NCI-H2029 treated with DMSO at 0.1 percent for 48 hours (cell line): ENCODE results near the gene TUBD1.
"Not testable (repeated sequence)": the region's sequence is repeated elsewhere in the genome, so short reads cannot be mapped to it uniquely, and the experiment has no call there.

Experiments
- DNase-seq: peaks from one replicate; lab custom pipeline; 2025; lab: John Stamatoyannopoulos, UW

The TUBD1 gene, protein sequence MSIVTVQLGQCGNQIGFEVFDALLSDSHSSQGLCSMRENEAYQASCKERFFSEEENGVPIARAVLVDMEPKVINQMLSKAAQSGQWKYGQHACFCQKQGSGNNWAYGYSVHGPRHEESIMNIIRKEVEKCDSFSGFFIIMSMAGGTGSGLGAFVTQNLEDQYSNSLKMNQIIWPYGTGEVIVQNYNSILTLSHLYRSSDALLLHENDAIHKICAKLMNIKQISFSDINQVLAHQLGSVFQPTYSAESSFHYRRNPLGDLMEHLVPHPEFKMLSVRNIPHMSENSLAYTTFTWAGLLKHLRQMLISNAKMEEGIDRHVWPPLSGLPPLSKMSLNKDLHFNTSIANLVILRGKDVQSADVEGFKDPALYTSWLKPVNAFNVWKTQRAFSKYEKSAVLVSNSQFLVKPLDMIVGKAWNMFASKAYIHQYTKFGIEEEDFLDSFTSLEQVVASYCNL

DNA sequence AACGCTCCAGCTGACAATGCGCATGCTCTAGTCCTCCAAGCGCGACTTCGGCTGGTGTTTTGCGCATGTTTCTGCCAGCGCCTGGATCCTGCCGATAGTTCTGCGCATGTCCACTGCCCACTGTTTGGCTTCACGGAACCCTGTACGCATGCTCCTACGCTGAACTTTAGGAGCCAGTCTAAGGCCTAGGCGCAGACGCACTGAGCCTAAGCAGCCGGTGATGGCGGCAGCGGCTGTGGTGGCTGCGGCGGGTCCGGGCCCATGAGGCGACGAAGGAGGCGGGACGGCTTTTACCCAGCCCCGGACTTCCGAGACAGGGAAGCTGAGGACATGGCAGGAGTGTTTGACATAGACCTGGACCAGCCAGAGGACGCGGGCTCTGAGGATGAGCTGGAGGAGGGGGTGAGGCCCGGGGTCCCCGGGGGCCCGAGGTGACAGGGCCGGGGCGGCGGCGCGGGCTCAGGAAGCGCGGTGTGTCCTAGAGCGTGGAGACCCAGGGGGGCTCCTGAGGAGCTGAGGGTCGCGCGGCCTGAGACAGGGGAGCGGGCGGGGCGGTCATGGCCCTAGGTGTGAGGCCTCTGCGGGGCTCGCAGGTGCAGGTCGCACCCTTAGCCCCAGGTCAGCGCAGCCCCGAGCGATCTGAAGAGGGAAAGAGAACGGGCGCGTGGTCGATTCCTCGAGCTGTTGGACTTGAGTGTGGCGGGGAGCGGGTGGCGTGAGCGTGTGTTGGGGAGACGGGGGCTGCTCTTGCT is at the start of gene TUBD1, which contains the start of gene RPS6KB1:
TUBD1 (minus strand) TSS at position 20 of the 752 bp plus-strand sequence. CDS start 1,941 bp downstream, outside the sequence.
RPS6KB1 (plus strand) TSS at position 198 of the 752 bp plus-strand sequence; CDS start at position 262, 64 bp downstream.
- peak; percentile 95 for DNase-seq

DNA sequence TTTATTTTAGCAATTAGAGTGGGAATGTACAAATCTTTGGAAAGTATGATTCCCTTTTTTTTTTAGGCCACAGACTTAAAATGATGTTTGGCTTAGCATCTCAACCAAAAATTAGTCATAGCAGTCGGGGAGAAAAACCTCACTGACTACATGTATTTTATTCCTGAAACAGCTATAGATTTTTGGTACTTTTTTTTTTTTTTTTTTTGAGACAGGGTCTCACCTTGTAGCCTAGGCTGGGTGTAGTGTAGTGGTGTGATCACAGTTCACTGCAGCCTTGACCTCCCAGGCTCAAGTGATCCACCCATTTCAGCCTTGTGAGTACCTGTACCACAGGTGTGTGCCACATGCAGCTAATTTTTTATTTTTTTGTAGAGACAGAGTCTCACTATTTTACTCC is 48.4 kb upstream of the TUBD1 start:
- no peak for DNase-seq

DNA sequence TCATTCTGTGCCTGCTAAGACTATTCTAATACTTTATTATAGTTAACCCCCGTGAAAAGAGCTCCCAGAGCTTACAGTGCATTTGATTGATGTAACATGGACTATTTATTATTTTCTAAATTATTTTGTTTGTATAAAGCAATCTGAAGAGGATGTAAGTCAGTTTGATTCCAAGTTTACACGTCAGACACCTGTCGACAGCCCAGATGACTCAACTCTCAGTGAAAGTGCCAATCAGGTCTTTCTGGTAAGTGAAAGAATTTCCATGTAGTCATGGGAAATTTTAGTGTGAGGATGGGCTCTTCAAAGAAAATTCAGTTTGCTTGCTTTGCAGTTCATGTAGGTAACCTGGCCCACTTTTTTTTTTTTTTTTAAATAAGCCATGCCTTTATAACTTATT is 48.0 kb upstream of the TUBD1 start:
- not testable (repeated sequence) for DNase-seq

DNA sequence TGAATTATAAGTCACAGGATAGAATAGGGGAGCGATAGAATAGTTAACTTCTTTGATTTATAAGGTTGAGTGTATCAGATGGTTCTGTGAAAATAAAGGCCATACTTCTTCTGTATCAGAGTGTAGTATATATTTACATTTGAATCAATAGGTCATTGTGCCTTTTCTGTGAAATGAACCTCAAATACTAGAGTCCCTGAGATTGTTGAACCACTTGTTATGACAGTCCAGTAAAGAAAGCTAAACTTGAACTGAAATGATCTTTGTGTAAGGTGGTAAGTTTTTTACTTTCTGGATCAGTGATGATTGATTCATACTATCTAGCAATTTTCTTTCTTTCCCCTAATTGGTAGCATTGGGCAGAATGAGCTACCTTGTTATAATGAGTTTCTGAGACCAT is 40.6 kb upstream of the TUBD1 start:
- DNase-seq, result not testable (repeated sequence)

DNA sequence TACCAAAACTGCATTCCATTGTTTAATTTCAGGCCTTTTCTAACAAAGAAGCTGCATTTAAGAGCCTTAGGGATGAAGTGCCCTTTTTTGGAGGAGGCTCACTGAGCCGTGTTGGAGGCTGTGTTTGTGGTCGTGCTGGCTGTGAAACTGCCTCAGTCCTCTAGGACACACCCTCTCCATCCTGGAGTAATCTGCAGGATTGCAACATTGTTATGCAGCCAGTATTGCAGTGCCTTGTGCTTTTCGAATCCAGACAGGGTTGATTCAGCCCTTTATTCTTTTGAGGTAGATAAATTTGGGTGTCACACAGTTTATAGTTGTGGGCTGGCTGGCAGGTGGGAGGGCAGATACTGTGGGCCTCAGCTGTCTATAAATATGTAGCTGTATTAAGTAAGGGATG is 38.0 kb upstream of the TUBD1 start:
- not testable (repeated sequence) for DNase-seq

DNA sequence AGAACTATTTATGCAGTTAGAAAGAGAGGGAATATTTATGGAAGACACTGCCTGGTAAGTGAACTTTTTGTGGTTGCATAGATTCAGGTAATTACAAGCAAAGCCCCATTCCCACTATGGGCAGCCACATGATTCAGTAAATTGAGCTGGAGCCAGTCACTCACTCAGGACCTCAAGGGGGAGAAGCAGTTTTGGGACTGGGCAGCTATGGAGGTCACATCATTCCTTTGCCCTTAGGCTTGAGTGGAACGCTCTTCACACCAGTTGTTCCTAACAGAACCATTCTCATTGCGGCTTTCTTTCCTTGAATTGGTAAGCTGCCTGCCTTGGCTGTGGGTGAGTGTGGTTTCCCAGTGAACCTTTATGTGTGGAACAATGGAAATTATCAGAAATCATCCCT is 37.4 kb upstream of the TUBD1 start:
- DNase-seq, result not testable (repeated sequence)

DNA sequence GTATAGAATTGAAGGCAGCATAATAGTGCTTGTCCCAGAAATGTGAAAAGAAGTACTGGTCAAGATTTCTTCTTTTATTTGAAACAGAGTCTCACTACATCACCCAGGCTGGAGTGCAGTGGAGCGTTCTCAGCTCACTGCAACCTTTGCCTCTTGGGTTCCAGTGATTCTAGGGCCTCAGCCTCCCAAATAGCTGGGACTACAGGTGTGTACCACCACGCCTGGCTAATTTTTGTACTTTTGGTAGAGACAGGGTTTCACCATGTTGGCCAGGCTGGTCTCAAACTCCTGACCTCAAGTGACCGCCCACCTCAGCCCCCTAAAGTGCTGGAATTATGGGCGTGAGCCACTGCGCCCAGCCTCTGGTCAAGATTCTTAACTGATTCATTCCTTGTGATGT is 27.9 kb upstream of the TUBD1 start:
- DNase-seq, result not testable (repeated sequence)

DNA sequence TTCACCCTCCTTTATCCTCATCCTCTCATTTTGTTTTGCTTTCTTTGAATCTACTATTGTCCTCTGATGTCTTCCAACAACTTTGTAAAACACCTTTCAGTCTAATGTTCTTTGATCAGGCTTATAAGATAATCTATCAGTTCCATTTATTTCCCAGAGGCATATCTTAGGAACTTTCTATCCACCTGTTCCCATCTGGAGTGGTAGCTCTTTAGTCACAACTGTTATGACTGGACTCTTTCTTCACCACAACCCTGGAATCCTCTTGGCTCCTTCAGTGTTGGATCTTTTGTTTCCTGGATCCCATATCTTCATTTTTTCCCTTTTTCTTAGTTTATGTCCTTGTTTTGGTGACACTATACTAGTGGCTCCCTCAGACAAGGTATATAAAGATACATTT is 23.7 kb upstream of the TUBD1 start:
- DNase-seq, result no peak

DNA sequence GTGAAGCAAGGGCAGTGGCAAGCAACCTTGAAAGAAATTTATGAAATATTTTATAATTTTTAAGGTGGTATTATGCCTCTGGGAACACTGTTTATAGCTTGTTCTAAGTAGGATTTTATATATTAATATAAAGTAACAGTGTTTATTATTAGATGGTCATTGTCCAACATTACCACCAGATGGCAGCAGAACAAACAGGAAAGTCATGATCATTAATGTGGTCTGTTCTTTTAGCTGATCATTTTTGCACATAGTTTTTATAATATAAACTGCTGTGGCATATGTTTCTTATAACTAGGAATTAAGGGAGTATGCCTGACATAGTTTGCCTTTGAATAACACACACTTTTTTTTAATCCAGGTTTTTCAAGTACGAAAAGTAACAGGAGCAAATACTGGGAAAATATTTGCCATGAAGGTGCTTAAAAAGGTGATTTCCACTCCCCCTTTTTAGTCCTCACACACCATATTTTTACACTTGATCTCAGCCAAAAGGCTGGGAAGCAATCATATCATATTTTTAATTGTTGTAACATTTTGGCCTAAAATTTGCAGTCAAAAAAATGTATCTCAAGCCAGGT is 21.6 kb upstream of the TUBD1 start:
- DNase-seq, result peak; percentile 62

DNA sequence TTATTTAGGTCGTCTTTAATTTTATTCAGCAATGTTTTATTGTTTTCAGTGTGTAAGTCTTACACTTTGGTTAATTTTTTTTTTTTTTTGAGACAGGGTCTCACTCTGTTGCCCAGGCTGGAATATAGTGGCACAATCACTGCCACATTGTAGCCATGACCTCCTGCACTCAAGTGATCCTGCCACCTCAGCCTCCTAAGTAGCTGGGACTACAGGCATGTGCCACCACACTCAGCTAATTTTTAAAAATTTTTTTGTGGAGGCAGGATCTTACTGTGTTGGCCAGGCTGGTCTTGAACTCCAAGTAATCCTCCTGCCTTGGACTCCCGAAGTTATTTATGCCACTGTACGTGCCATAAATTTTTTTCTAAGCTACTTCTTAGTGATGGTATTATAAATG is 14.7 kb upstream of the TUBD1 start:
- no peak for DNase-seq

DNA sequence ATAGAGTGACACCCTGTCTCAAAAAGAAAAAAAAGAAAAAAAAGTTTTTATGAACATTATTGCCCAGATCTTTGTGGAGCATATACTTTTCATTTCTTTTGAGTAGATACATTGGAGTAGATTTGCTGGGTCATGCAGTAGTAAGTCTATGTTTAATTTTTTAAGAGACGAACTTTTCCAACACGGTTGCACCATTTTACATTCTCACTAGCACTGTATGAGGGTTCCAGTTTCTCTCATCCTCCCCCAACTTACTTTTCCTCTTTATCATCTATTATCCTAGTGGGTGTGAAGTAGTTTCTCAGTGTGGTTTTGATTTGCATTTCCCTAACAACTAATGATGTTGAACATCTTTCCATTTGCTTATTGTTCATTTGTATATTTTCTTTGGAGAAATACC is 10.7 kb upstream of the TUBD1 start:
- DNase-seq, result no peak

DNA sequence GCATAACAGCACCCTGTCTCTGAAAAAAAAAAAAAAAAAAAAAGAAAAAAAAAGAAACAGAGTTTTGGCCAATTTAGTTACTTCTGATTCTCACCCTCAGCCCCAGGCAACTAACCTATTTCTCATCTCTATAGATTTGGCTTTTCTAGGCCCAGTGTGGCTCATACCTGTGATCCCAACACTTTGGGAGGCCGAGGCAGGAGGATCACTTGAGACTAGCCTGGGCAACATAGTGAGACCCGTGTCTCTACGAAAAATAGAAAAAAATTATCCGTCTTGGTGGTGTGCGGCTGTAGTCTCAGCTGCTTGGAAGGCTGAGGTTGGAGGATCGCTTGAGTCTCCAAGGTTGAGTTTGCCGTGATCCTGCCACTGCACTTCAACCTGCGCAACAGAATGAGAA is 8.9 kb upstream of the TUBD1 start:
- no peak for DNase-seq

DNA sequence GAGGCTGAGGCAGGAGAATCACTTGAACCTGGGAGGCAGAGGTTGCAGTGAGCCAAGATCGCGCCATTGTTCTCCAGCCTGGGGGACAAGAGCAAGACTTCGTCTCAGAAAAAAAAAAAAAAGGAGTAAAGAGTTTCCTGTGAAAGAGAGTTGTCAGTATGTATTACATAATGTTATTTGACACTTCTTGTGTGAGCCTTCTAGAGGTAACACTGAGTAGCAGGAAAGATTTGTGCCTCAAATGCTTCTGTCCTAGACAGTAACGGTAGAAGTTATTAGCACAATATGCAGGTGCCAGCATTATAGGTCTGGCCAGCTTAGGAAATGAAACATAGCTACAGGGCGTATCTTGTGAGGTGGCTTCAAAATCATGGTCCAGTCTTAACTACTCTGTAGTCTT is 6.4 kb upstream of the TUBD1 start:
- DNase-seq, result no peak

DNA sequence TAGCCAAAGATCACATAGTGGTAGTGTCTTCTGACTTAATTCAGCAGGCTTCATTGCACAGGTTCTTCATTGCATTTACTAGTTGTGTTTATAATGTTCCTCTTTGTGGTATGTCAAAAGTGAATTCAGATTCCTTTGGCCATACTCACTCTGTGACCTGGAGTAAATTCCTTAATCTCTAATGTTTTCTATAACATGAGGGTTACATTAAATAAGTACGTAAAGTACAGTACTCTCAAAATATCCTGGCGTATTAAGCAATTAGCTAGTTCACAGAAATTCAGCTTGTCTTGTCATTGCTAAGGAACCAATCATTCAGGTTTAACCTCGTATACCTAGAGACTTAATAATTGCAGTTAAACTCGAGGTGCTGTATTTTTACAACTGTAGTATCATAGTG is 4.3 kb upstream of the TUBD1 start:
- DNase-seq, result no peak

DNA sequence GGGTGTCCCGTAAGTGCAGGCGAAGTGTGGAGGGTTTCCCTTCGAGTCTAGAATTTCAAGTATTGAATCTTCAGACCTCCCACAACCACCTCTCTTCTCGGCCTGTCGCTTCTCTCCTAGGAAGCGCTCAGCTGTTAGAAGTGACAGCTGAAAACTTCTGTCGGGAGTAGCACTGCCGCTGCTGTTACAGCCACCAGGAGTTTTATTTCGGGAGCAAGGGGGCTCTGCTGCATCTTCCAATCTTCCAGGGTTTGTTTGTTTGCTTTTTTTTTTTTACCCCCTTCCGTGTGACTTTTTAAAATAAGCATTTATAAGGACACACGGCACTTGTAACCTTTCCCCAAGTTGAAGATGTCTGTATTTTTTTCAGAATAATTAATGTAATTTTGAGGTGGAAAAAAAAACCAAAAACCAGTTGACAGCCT is 945 bp upstream of the TUBD1 start:
- DNase-seq, result no peak

DNA sequence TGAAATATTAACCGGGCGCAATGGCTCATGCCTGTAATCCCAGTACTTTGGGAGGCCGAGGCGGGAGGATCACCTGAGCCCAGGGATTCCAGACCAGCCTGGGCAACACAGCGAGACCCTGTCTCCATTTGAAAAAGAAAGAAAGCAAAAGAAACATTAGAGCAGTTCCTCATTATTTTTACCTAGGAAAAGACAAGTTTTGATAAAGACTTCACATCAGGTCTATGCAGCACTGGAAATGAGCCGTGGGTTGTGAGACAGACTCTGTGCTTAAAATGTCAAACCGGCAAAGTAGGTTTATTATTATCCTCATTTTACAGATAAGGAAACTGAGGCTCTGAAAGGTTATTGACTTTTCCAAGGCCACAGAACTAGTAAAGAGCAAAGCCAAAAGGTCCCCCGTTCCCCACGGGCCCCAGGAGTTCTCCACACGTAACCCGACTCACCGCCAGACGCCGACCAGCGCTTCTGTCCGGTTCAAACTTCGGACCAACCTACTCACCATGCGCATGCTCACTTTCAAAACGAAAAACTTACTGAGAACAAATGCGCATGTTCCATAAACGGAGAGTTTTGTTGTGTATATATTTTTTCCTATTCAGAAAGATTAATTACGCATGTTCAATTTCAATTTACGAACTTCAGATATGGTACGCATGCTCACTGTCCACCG is 356 bp downstream of the TUBD1 start:
- no peak for DNase-seq

DNA sequence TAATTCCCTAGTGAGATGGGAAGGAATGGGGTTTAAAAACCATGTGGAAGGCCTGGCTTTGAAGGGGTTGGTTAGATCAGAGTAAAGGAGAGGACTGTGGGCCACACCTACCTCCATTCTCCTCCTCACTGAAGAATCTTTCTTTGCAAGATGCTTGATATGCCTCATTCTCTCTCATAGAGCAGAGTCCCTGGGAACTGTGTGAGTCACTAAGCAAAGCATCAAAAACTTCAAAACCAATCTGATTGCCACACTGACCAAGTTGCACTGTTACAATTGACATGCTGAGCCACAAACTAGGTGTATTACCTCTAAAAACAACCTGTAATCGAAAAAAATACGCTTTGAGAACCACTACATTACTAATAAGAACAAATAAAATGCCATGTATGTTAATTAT is 2.0 kb downstream of the TUBD1 start:
- DNase-seq, result no peak

DNA sequence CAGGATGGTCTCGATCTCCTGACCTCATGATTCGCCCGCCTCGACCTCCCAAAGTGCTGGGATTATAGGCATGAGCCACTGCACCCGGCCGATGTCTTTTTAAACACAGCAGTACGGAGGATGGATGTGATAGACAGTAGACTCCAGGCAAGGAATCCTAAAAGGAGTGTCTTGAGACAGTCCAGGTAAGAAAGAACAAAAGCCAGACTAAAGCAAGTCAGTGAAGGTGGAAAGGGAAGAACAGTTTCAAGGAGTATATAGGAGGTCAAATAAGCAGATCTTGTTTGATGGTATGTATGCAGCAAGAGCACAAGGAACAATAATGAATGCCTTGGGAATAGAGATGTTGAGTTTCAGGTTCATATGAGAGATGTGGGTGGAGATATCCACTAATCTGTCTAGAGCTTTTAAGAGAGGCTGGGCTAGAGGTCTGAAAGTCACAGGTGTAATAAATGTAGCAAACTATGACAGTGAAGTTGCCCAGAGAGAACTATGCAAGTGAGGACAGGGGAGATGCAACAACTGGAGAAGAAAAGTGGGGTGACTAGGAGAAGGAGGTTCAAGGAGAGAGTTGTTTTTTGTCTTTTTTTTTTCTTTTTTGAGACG is 4.5 kb downstream of the TUBD1 start:
- no peak for DNase-seq

DNA sequence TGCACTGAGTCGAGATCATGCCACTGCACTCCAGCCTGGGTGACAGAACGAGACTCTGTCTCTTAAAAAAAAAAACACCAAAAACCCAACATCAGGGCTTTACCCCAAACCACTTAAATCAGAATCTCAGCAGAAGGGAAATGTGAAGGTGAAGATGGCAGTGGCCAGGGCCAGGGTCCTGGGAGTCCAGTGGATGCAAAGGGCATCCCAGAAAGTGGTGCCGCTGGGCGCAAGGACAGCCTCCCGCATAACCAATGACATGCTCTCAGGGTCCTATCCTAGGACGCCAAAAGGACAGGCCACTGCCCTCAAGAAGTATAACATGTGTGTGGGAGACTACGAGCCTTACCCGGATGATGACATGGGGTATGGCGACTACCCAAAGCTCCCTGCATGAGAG is 7.9 kb downstream of the TUBD1 start:
- DNase-seq, result no peak

DNA sequence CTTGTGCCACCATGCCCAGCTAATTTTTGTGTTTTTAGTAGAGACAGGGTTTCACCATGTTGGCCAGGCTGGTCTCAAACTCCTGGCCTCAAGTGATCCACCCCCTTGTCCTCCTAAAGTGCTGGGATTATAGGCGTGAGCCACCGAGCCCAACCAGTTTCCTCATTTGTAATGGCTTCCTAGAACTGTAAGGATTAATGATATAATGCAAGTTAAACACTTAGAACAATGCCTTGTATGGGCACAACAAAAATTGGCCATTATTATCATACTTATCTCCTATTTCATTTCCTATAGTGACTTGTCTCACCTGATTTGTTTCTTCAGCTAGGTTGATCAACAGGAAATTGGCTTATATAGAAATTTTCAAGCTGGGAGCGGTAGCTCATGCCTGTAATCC is 14.1 kb downstream of the TUBD1 start:
- no peak for DNase-seq

DNA sequence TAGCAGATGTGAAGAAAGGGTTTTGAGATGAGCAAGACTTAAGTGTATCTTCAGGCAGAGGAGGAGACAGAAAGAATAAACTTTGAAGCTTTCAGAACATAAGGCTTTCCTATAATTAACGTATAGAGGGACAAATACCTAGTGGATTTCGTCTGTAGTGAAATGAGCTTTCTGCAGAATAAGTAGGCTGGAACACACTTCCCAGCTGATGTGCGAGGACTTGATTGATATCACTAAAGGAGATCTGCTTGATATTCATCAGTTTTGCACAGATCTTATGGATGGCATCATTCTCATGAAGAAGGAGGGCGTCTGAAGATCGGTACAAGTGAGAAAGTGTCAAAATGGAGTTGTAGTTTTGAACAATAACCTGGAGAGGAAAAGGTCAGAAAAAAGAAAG is 14.8 kb downstream of the TUBD1 start:
- no peak for DNase-seq

DNA sequence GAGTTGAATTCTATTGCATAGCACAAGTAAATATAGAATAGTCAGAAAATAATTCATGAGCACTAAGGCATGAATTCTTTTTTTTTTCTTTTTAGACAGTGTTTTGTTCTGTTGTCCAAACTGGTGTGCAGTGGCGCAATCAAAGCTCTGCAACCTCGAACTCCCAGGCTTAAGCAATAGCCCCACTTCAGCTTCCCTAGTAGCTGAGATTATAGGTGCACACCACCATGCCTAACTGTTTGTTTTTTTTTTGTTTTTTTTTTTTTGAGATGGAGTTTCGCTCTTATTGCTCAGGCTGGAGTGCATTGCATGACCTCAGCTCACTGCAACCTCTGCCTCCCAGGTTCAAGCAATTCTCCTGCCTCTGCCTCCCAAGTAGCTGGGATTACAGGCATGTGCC is 16.6 kb downstream of the TUBD1 start:
- DNase-seq, result no peak
